IMR-90 (cell line): Measurements from ENCODE around the gene DSCAML1. TPM values are rescaled to one million over a fixed set of nuclear protein-coding genes. Genes with fewer than 3 reads are reported as not detected.

ENCODE experiments used
- ATAC-seq: fragments of 200-7000 bp; cut with Tn5 transposase; 2 replicates; pipeline ENCODE4 v1.9.1; 2020; ENCODE audit warnings: low read depth, mild to moderate bottlenecking, moderate library complexity
- BruUV-seq: library from RNA; stranded (reverse); fragments of 400-500 nt; replicated peaks from 2 replicates; lab custom pipeline; 2021; lab: Mats Ljungman, UMichigan
- CTCF ChIA-PET: fragments of 300-600 bp; formaldehyde crosslinking; extraction: SDS; loops from one replicate; lab custom pipeline; 2021; ENCODE audit warnings: antibody characterized with exemption; lab: Yijun Ruan, JAX
- POLR2A ChIA-PET: fragments of 300-600 bp; sonication (Branson Sonifier 250); formaldehyde crosslinking; loops from one replicate; lab custom pipeline; 2022; ENCODE audit warnings: antibody characterized with exemption; ENCODE audit not compliant: unreplicated experiment; lab: Charles Lee
- DNase-seq: peaks from one replicate; pipeline ENCODE4 v3.0.0; 2013
- H2AFZ ChIP-seq: replicated peaks from 2 replicates; pipeline ENCODE3; 2013; ENCODE audit warnings: low read length, mild to moderate bottlenecking; ENCODE audit not compliant: poor library complexity
- H2AK5ac ChIP-seq: 2 replicates; pipeline ENCODE4 v1.6.1; 2013; ENCODE audit warnings: low read depth, low read length, inconsistent platforms
- H2AK9ac ChIP-seq: replicated peaks from 2 replicates; pipeline ENCODE3; 2013; ENCODE audit warnings: mild to moderate bottlenecking, low read depth, low read length, moderate library complexity; ENCODE audit not compliant: poor library complexity
- H2BK120ac ChIP-seq: 2 replicates; pipeline ENCODE4 v1.6.1; 2013; ENCODE audit warnings: low read depth, low read length, inconsistent platforms
- H2BK15ac ChIP-seq: 3 replicates; pipeline ENCODE4 v1.6.1; 2013; ENCODE audit warnings: low read depth, low read length, inconsistent platforms
- H2BK20ac ChIP-seq: 2 replicates; pipeline ENCODE4 v1.6.1; 2013; ENCODE audit warnings: low read depth, mild to moderate bottlenecking, inconsistent platforms, low read length, moderate library complexity
- H2BK5ac ChIP-seq: 2 replicates; pipeline ENCODE4 v1.6.1; 2013; ENCODE audit warnings: mild to moderate bottlenecking, low read depth, low read length, inconsistent platforms; ENCODE audit not compliant: poor library complexity, severe bottlenecking
- H3K14ac ChIP-seq: replicated peaks from 2 replicates; pipeline ENCODE4 v1.6.1; 2013; ENCODE audit warnings: low read depth, low read length, inconsistent platforms
- H3K18ac ChIP-seq: 2 replicates; pipeline ENCODE4 v1.6.1; 2013; ENCODE audit warnings: low read depth, low read length, control low read depth
- H3K23ac ChIP-seq: 2 replicates; pipeline ENCODE4 v1.6.1; 2013; ENCODE audit warnings: low read depth, low read length, inconsistent platforms
- H3K27ac ChIP-seq: 2 replicates; pipeline ENCODE4 v1.5.1; 2013; ENCODE audit warnings: mild to moderate bottlenecking, control low read depth, low read length; ENCODE audit not compliant: insufficient read depth
- H3K27me3 ChIP-seq: 2 replicates; pipeline ENCODE4 v1.6.1; 2013; ENCODE audit warnings: low read length; ENCODE audit not compliant: control insufficient read depth, insufficient read depth
- H3K36me3 ChIP-seq: 2 replicates; pipeline ENCODE4 v1.6.1; 2013; ENCODE audit warnings: low read length, mixed read lengths; ENCODE audit not compliant: control insufficient read depth, insufficient read depth
- H3K4ac ChIP-seq: 2 replicates; pipeline ENCODE4 v1.6.1; 2013; ENCODE audit warnings: low read depth, low read length, inconsistent platforms
- H3K4me1 ChIP-seq: 2 replicates; pipeline ENCODE4 v1.6.1; 2013; ENCODE audit warnings: low read length, mixed read lengths; ENCODE audit not compliant: control insufficient read depth, insufficient read depth
- H3K4me2 ChIP-seq: 2 replicates; pipeline ENCODE4 v1.6.1; 2013; ENCODE audit warnings: low read depth, mild to moderate bottlenecking, control low read depth, low read length, moderate library complexity
- H3K4me3 ChIP-seq: 2 replicates; pipeline ENCODE4 v1.5.1; 2013; ENCODE audit warnings: low read depth, mild to moderate bottlenecking, control low read depth, low read length, moderate library complexity; ENCODE audit not compliant: insufficient read depth
- H3K56ac ChIP-seq: 2 replicates; pipeline ENCODE4 v1.6.1; 2013; ENCODE audit warnings: low read length, inconsistent platforms; ENCODE audit not compliant: insufficient read depth; ENCODE audit errors: extremely low read depth
- H3K79me1 ChIP-seq, 2 experiments: 2 replicates each; pipeline ENCODE4 v1.6.1; 2013; ENCODE audit warnings: low read length in 2 of 2, inconsistent platforms in 1 of 2, low read depth in 1 of 2
- H3K9ac ChIP-seq: 2 replicates; pipeline ENCODE4 v1.6.1; 2013; ENCODE audit warnings: low read depth, low read length, control low read depth
- H3K9me1 ChIP-seq: 2 replicates; pipeline ENCODE4 v1.6.1; 2013; ENCODE audit warnings: low read length, inconsistent platforms; ENCODE audit not compliant: insufficient read depth
- H3K9me3 ChIP-seq: 2 replicates; pipeline ENCODE4 v1.6.1; 2013; ENCODE audit warnings: low read length; ENCODE audit not compliant: control insufficient read depth, insufficient read depth
- H4K20me1 ChIP-seq: 2 replicates; pipeline ENCODE4 v1.6.1; 2013; ENCODE audit warnings: low read length, inconsistent platforms; ENCODE audit not compliant: insufficient read depth
- H4K5ac ChIP-seq: 2 replicates; pipeline ENCODE4 v1.6.1; 2013; ENCODE audit warnings: mild to moderate bottlenecking, low read depth, low read length, control low read depth
- H4K8ac ChIP-seq, 2 experiments: 2 replicates each; pipeline ENCODE4 v1.6.1; 2013; ENCODE audit warnings: low read depth in 2 of 2, low read length in 2 of 2, control low read depth in 1 of 2, inconsistent platforms in 1 of 2
- H4K91ac ChIP-seq: 2 replicates; pipeline ENCODE4 v1.6.1; 2013; ENCODE audit warnings: low read depth, low read length, inconsistent platforms; ENCODE audit not compliant: insufficient read depth
- CEBPB ChIP-seq: IDR thresholded peaks from 2 replicates; pipeline ENCODE4 v1.6.1; 2012; ENCODE audit warnings: low read depth, low read length, improper control_type of control experiment
- CHD1 ChIP-seq: IDR thresholded peaks from 2 replicates; pipeline ENCODE4 v1.6.1; 2012; ENCODE audit warnings: low read depth, low read length, improper control_type of control experiment
- ELK1 ChIP-seq: fragments of 150-350 bp; IDR thresholded peaks from 2 replicates; pipeline ENCODE4 v1.6.1; 2016; ENCODE audit warnings: low read depth, mild to moderate bottlenecking, low read length, moderate library complexity, borderline replicate concordance
- MAFK ChIP-seq: IDR thresholded peaks from 2 replicates; pipeline ENCODE4 v1.6.1; 2012; ENCODE audit warnings: low read depth, low read length, improper control_type of control experiment
- MXI1 ChIP-seq: IDR thresholded peaks from 2 replicates; pipeline ENCODE4 v1.6.1; 2012; ENCODE audit warnings: low read depth, mild to moderate bottlenecking, low read length, moderate library complexity, borderline replicate concordance
- NFE2L2 ChIP-seq: fragments of 150-350 bp; IDR thresholded peaks from 2 replicates; pipeline ENCODE4 v1.6.1; 2016; ENCODE audit warnings: low read depth, mild to moderate bottlenecking, low read length
- POLR2A ChIP-seq: IDR thresholded peaks from 2 replicates; pipeline ENCODE4 v1.6.1; 2012; ENCODE audit warnings: mild to moderate bottlenecking, low read depth, low read length
- RAD21 ChIP-seq: IDR thresholded peaks from 2 replicates; pipeline ENCODE4 v1.6.1; 2012; ENCODE audit warnings: low read length, improper control_type of control experiment
- RCOR1 ChIP-seq: IDR thresholded peaks from 2 replicates; pipeline ENCODE4 v1.6.1; 2012; ENCODE audit warnings: mild to moderate bottlenecking, low read length, improper control_type of control experiment; ENCODE audit not compliant: insufficient replicate concordance
- SMC3 ChIP-seq: fragments of 150-350 bp; IDR thresholded peaks from 2 replicates; pipeline ENCODE4 v1.6.1; 2016; ENCODE audit warnings: low read depth, mild to moderate bottlenecking, antibody characterized with exemption, low read length, moderate library complexity
- WGBS, 2 experiments: methylation state at CpG; one replicate each; pipeline versions ENCODE4 v1.1.5 to v1.1.7; 2013; ENCODE audit warnings: missing lambda C conversion rate in 2 of 2; ENCODE audit not compliant: insufficient read length in 1 of 2; ENCODE audit errors: extremely low coverage in 2 of 2; 5-methylcytosine and 5-hydroxymethylcytosine counted together
- dilution Hi-C: fragments of 300-500 bp; cut with HindIII; formaldehyde crosslinking; loops from one replicate; pipeline ENCODE4 v1.14.3; 2018; ENCODE audit warnings: low sequenced_read_pairs; ENCODE audit not compliant: unreplicated experiment
- in situ Hi-C: fragments of 300-500 bp; cut with MboI; formaldehyde crosslinking; loops from 3 replicates; pipeline ENCODE4 v1.14.3; 2019; ENCODE audit warnings: low sequenced_read_pairs, inconsistent platforms, mixed read lengths
- intact Hi-C: fragments of 100-400 bp; cut with micrococcal nuclease; formaldehyde crosslinking; loops from 2 replicates; pipeline ENCODE4 v1.10.0; 2022
- polyA plus RNA-seq, 3 experiments: library from polyadenylated mRNA; depleted of rRNA; stranded (reverse); fragments of >200 nt; gene quantifications; 2 replicates each; pipeline ENCODE4 v1.2.3, GENCODE V29; 2012; ENCODE audit warnings: low replicate concordance in 1 of 3
- total RNA-seq: library from RNA; depleted of rRNA; stranded (reverse); fragments of >200 nt; gene quantifications from 2 replicates; pipeline ENCODE4 v1.2.3, GENCODE V29; 2012
- TF ChIP-seq, protein P1 (sequence below): fragments of 150-350 bp; IDR thresholded peaks from 2 replicates; pipeline ENCODE4 v1.6.1; 2017; ENCODE audit warnings: mild to moderate bottlenecking, antibody characterized with exemption, low read length, low read depth

DSCAML1 gene
- total and polyA plus RNA-seq, 2 of the 4 experiments (the other 2 are of a cell fraction): not detected

- Histone ChIP-seq H2AK9ac (no peak overlapping the region), H4K91ac (no peak overlapping the region), H3K18ac (no peak overlapping the region), H2AFZ (no peak overlapping the region), H2AK5ac (no peak overlapping the region), H3K27ac (no peak overlapping the region), H3K4me1 (peaks cover 10% of the 10 kb centered on the region; the same call in 1 of the 2 replicates), H3K9ac (no peak overlapping the region), H3K56ac (no peak overlapping the region), H3K27me3 (peaks cover 2% of the 10 kb centered on the region; the same call in 1 of the 2 replicates), H4K20me1 (no peaks in the 10 kb centered on the region), H3K36me3 (no peaks in the 10 kb centered on the region), H2BK20ac (no peak overlapping the region), H3K9me1 (no peaks in the 10 kb centered on the region), H3K4me3 (no peak overlapping the region), H3K14ac (no peak overlapping the region), H2BK15ac (no peak overlapping the region), H4K5ac (no peak overlapping the region), H3K23ac (no peak overlapping the region), H2BK120ac (no peak overlapping the region), H3K4me2 (no peak overlapping the region), H3K4ac (no peak overlapping the region), H3K9me3 (no peaks in the 10 kb centered on the region), H3K79me1 (no peaks in the 10 kb centered on the region), H4K8ac (no peak overlapping the region), H2BK5ac (no peak overlapping the region)
- ATAC-seq (no peak), DNase-seq (no peak)
- 33% methylated on average over 6 of the region's 10 CpGs; no CpG with 5 or more reads in 1 of the 2 experiments for WGBS, 2 experiments
- intact Hi-C loops: no loop called here
- no peak for TF ChIP-seq CHD1
- no peak for TF ChIP-seq MAFK
- TF ChIP-seq MXI1: no peak
- no peak for TF ChIP-seq RAD21
- TF ChIP-seq, protein P1, sequence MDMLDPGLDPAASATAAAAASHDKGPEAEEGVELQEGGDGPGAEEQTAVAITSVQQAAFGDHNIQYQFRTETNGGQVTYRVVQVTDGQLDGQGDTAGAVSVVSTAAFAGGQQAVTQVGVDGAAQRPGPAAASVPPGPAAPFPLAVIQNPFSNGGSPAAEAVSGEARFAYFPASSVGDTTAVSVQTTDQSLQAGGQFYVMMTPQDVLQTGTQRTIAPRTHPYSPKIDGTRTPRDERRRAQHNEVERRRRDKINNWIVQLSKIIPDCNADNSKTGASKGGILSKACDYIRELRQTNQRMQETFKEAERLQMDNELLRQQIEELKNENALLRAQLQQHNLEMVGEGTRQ: no peak
- TF ChIP-seq NFE2L2: no peak
- TF ChIP-seq ELK1: no peak
- TF ChIP-seq CEBPB: no peak
- TF ChIP-seq SMC3: no peak
- TF ChIP-seq POLR2A: no peak
- no peak for TF ChIP-seq RCOR1
- in situ Hi-C loops: no loop called here
- ChIA-PET POLR2A (no interaction called here), CTCF (no interaction called here)
- BruUV-seq: no TSS peak
- dilution Hi-C loops: no loop called here
Observed at GRCh38 chr11:117826190-117826570, 29.2 kb upstream of the DSCAML1 start.
